ENCODE results near the gene AFDN. TPM values are rescaled to one million over a fixed set of nuclear protein-coding genes. Genes with fewer than 3 reads are reported as not detected.

AFDN gene
- total and polyA plus RNA-seq, 10 of the 15 experiments (the other 5 are each of a cell fraction or from before 2014, with no cell fraction given) = 5.7 to 68.2 (median 45.1) TPM

DNA sequence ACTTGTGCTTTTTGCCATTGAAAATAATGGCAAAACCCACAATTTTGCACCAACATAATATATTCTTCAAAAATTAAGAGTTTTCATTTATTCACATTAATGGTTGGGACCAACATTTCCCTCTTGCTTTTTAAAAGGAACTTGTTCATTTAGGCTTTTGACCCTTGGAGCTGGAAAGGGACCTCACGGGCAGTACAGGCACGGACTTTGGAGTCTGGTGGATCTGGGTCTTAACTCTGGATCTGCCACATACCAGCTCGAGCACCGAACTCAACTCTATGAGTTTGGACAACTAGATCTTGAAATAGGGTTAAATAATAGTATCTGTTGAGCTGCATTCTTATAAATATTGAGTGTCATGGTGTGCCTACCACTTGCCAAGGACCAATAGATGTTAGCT is 37.2 kb downstream of the AFDN start (continued):
- TF ChIP-seq, protein P1, sequence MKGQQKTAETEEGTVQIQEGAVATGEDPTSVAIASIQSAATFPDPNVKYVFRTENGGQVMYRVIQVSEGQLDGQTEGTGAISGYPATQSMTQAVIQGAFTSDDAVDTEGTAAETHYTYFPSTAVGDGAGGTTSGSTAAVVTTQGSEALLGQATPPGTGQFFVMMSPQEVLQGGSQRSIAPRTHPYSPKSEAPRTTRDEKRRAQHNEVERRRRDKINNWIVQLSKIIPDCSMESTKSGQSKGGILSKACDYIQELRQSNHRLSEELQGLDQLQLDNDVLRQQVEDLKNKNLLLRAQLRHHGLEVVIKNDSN (IDR thresholded peaks at IDR 0.05; ENCODE audit: borderline replicate concordance, extremely low read length, insufficient read depth, low read depth, low read length) = no peak
- TF ChIP-seq JUND (IDR thresholded peaks at IDR 0.05; ENCODE audit: low read depth, low read length) = no peak
- no peak for TF ChIP-seq NR2C1 (IDR thresholded peaks at IDR 0.05)
- TF ChIP-seq, protein P2, sequence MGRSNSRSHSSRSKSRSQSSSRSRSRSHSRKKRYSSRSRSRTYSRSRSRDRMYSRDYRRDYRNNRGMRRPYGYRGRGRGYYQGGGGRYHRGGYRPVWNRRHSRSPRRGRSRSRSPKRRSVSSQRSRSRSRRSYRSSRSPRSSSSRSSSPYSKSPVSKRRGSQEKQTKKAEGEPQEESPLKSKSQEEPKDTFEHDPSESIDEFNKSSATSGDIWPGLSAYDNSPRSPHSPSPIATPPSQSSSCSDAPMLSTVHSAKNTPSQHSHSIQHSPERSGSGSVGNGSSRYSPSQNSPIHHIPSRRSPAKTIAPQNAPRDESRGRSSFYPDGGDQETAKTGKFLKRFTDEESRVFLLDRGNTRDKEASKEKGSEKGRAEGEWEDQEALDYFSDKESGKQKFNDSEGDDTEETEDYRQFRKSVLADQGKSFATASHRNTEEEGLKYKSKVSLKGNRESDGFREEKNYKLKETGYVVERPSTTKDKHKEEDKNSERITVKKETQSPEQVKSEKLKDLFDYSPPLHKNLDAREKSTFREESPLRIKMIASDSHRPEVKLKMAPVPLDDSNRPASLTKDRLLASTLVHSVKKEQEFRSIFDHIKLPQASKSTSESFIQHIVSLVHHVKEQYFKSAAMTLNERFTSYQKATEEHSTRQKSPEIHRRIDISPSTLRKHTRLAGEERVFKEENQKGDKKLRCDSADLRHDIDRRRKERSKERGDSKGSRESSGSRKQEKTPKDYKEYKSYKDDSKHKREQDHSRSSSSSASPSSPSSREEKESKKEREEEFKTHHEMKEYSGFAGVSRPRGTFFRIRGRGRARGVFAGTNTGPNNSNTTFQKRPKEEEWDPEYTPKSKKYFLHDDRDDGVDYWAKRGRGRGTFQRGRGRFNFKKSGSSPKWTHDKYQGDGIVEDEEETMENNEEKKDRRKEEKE (IDR thresholded peaks at IDR 0.05) = no peak
- TF ChIP-seq SP1 (IDR thresholded peaks at IDR 0.05; ENCODE audit: low read depth, low read length) = no peak
- TF ChIP-seq, protein P3, sequence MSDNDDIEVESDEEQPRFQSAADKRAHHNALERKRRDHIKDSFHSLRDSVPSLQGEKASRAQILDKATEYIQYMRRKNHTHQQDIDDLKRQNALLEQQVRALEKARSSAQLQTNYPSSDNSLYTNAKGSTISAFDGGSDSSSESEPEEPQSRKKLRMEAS (IDR thresholded peaks at IDR 0.05; ENCODE audit: low read depth, low read length) = no peak
- TF ChIP-seq, protein P4, sequence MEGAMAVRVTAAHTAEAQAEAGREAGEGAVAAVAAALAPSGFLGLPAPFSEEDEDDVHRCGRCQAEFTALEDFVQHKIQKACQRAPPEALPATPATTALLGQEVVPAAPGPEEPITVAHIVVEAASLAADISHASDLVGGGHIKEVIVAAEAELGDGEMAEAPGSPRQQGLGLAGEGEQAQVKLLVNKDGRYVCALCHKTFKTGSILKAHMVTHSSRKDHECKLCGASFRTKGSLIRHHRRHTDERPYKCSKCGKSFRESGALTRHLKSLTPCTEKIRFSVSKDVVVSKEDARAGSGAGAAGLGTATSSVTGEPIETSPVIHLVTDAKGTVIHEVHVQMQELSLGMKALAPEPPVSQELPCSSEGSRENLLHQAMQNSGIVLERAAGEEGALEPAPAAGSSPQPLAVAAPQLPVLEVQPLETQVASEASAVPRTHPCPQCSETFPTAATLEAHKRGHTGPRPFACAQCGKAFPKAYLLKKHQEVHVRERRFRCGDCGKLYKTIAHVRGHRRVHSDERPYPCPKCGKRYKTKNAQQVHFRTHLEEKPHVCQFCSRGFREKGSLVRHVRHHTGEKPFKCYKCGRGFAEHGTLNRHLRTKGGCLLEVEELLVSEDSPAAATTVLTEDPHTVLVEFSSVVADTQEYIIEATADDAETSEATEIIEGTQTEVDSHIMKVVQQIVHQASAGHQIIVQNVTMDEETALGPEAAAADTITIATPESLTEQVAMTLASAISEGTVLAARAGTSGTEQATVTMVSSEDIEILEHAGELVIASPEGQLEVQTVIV (IDR thresholded peaks at IDR 0.05; ENCODE audit: borderline replicate concordance, partially characterized antibody) = no peak
- TF ChIP-seq, protein P5, sequence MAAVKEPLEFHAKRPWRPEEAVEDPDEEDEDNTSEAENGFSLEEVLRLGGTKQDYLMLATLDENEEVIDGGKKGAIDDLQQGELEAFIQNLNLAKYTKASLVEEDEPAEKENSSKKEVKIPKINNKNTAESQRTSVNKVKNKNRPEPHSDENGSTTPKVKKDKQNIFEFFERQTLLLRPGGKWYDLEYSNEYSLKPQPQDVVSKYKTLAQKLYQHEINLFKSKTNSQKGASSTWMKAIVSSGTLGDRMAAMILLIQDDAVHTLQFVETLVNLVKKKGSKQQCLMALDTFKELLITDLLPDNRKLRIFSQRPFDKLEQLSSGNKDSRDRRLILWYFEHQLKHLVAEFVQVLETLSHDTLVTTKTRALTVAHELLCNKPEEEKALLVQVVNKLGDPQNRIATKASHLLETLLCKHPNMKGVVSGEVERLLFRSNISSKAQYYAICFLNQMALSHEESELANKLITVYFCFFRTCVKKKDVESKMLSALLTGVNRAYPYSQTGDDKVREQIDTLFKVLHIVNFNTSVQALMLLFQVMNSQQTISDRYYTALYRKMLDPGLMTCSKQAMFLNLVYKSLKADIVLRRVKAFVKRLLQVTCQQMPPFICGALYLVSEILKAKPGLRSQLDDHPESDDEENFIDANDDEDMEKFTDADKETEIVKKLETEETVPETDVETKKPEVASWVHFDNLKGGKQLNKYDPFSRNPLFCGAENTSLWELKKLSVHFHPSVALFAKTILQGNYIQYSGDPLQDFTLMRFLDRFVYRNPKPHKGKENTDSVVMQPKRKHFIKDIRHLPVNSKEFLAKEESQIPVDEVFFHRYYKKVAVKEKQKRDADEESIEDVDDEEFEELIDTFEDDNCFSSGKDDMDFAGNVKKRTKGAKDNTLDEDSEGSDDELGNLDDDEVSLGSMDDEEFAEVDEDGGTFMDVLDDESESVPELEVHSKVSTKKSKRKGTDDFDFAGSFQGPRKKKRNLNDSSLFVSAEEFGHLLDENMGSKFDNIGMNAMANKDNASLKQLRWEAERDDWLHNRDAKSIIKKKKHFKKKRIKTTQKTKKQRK (IDR thresholded peaks at IDR 0.05; ENCODE audit: low read depth, low read length) = no peak

Data from GM12878 (cell line).